ENCODE results near the gene LRRC26.

Gene LRRC26

GRCh38 chr9:137199411-137200121 lies 29.7 kb upstream of the LRRC26 start:
- DNase-seq (ENCODE audit: low spot score) = no peak

- peak; percentile 82 for DNase-seq (ENCODE audit: low spot score)
Measured at GRCh38 chr9:137198902-137199283, 29.0 kb upstream of the LRRC26 start.

DNA sequence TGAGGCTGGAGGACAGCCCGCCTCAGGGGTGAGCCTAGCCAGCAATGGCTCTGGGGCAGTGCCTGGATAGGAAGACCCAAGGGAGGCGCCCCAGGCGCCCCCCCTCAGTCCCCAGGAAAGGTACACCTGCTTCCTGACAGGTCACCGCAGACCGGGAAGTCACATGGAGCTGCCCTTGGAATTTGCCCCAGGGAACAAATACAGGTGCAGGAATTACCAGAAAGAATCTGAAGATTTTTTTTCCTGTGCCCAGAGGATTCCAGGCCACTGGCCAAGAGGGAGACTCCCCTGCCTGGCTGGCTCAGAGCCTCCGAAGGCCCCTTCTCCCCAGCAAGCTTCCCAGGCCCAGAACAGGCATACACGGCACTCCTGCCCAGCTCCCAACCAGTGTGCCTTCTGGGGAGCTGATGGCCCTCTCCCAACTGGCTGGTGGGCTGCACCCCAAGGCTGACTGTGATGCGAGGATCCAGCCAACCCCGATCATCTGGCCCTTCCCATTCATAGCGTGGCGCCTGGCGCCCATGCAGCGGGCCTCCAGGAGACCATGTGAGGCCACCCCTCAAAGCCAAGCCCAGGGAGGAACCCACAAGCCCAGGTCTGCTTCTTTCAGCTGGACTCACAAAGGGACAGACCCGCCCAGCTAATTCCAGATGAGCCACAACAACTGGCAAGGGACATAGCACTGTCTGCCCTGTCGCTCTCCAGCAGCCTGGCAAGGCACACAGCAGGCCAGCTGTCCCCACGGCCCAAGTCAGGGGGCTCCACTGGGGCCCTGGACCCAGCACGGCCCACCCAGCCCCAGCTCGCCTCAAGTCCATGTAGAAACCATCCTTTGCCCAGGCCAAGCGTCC lies 28.4 kb upstream of the LRRC26 start:
- DNase-seq (ENCODE audit: low spot score) = peak; percentile 53

DNA sequence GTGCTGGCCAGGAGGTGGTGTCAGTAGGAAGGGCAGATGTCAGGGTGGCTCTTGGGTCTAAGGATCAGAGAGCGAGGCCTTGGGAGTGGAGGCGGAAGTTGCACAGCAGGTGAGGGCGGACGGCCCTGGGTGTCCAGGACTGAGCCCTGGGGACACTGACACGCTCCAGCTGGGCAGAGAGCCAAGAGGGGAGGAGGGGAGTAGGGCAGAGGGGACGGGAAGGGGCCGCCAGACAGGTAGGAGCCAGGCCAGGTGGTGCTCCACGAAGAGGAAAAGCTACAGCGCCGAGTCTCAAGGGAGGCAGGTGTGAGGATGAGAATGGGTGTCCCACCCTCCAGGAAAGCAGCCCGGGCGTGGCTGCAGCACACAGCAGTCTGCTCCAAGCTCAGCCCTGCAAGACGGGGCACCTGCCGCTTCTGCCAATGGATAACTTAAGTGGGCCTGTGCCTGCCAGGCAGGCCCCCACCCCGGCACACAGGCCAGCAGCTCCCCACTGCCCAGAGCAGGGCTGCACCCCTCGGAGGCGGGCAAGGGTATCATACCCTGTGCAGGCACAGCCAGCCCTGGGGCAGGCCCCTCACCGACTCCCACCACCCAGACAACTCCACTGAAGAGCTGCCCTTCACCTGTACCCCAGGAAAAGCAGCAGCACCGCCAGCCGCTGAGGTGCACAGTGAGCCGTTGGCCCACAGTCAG lies 25.8 kb upstream of the LRRC26 start:
- no peak for DNase-seq (ENCODE audit: low spot score)

- DNase-seq (ENCODE audit: low spot score) = no peak
Measured at GRCh38 chr9:137194909-137195308, 25.1 kb upstream of the LRRC26 start.

GRCh38 chr9:137194388-137194787 lies 24.5 kb upstream of the LRRC26 start:
- DNase-seq (ENCODE audit: low spot score) = no peak

- DNase-seq (ENCODE audit: low spot score) = no peak
Measured at GRCh38 chr9:137193771-137194170, 23.9 kb upstream of the LRRC26 start.

- no peak for DNase-seq (ENCODE audit: low spot score)
Measured at GRCh38 chr9:137192859-137193258, 23.0 kb upstream of the LRRC26 start.

DNA sequence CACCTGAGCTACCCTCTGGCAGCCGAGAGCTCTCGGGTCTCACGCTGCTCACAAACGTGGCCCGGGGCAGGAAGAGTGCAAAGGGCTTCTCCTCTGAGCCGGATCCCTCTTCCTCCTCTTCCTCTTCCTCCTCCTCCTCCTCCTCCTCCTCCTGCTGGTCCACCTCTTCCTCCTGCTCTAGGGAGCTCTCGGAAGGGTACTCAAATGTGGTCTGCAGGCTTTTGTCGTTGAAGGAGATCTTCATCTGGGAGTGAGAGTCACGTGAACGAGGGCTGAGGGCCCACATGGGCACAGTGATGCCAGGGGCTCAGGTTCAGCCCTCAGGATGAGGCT lies 22.6 kb upstream of the LRRC26 start:
- DNase-seq (ENCODE audit: low spot score) = no peak

DNA sequence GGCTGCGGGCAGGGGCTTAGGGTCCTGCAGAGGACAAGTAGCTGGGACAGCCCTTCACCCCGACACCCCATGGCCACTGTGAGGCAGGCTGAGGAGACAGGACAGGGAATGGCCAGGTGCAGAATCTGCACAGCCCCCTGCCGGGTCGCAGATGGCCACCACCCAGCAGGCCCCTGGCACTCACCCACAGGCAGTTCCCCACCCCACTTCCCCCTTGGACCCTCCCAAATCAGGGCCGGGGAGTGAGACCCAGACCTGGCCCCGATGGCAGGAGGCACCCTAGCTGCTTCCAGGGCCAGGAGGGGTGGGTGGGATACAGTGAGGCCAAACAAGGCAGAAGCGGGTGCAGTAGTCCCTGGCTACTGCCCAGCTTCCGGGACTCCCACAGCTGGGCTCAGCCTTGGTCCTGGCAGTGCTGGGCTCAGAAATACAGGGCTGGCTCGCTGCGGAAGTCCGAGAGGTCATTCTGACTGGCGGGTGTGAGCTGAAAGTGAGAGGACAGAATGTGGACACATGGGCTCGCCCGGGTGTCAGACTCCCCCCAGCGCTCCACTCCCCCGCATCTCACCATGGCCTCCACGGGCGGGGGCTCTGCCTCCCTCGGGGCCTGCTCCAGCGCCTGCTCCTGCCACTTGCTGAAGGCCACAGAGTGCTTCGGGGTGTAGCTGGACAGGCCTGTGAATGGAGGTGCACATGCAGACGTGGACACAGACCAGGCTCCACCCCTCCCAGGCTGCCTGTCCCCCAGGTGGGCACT lies 22.0 kb upstream of the LRRC26 start:
- DNase-seq (ENCODE audit: low spot score) = peak; percentile 33

DNA sequence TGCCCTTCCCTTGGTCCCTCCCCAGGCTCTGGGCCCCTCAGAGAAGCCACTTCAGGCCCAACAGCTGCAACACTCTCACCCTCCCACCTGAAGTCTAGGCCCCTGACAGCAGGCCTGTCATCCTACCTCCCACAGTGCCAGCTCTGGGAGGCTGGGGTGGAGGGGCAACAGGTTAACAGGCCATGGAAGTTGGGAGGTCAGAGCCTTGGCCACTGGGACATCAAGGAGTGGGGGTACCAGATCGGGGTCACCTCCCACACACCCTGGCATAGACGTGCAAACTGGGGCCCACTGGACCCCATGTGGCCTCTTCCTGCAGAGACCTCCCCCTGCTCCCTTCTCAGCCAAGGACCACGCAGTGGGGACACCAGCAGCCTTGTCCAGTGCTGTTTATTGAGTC lies 21.4 kb upstream of the LRRC26 start:
- no peak for DNase-seq (ENCODE audit: low spot score)

DNA sequence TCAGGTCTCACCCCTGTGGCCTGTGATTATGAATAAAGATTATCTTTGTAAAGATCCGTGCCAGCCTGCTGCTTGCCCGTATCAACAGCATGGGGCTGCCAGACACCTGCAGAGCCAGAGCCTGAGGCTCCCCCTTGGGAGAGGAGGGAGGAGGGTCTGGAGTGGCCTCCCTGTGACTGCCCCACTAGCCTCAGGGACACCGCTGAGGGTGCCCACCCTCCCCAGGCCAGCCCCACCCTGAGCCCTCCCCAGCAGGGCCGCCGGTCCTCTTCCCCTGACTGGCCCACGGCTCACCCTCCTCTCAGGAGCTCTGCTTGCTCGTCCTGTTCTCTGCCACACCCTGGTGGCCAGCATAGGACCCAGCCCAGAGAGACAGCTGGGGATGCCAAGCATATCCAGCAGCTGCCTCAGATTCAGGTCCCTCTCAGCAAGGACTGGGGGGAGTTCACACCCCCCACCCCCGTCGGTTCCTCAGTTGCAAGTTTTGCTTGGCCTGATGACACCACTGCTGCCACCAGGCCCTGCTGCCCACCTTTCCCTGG lies 20.5 kb upstream of the LRRC26 start:
- no peak for DNase-seq (ENCODE audit: low spot score)

GRCh38 chr9:137189297-137190295 lies 19.7 kb upstream of the LRRC26 start:
- no peak for DNase-seq (ENCODE audit: low spot score)

DNA sequence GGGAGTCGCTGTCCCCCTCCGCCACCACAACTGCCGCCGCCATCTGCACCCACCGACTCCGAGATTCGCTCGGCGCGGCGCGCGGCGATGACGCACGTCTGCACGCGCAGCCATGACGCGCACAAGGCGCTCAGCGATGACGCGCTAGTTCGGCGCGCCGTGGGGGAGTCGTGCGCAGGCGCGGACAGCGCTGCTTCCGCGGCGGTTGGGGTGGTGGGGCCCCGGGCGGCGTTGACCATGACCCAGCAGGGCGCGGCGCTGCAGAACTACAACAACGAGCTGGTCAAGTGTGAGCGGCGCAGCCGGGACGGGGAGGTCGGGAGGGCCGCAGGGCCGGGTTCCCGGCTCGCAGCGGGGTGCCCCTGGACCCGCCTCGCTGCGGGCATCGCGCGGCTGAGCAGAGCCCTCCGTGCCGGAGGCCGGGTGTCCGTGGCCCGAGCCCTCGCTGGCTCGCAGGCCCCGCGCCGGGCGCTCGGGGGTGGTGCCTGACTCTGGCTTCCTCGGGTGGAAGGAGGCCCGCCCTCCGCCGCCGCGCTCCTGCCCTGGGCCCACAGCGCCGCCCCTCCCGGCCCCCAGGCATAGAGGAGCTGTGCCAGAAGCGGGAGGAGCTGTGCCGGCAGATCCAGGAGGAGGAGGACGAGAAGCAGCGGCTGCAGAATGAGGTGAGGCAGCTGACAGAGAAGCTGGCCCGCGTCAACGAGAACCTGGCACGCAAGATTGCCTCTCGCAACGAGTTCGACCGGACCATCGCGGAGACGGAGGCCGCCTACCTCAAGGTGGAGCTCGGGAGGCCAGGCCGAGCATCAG lies 18.8 kb upstream of the LRRC26 start, which contains the start of the genes ANAPC2 and SSNA1:
Gene ANAPC2 (minus strand): TSS at position 71 of the 807 bp plus-strand sequence. CDS start 28 bp downstream, at position 43.
Gene SSNA1 (plus strand): TSS at position 187 of the 807 bp plus-strand sequence. CDS start 51 bp downstream, at position 238.
- DNase-seq (ENCODE audit: low spot score) = peak; percentile 85

DNA sequence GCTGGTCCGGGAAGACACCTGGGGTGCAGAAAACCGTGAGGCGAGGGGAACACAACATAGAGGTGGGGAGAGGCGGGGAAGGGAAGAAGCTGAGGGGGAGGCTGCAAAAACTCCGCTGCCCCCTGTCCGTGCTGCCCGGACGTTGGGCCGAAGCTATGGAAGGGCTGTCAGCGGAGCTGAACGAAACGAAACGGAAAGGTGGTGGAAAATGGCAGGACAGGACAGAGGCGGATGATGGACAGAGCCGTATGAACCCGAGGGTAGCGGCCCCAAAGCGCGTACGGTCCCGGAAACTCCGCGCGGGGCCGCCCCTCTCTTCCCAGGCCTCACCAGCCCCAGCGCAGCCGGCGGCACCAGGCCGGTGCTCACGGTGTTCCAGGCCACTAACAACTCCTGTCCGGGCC lies 18.2 kb upstream of the LRRC26 start:
- DNase-seq (ENCODE audit: low spot score) = no peak

DNA sequence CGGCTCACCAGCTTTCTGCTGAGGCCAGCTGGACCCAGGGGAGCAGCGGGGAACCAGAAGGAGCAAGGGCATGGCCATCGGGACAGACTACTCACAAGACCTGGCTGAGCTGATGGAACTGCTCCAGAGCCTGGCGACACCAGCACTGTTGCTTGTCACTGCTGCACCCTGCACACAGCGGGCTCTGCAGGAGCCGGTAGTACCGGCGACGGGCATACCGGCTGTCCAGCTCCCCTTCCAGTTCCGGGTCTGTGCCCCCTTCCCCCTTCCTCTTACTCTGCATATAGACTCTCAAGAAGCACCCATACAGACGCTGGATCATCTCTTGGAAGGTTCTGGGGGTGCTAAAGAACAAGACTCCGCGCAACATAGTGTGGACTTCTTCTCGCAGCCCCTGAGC lies 17.5 kb upstream of the LRRC26 start:
- no peak for DNase-seq (ENCODE audit: low spot score)

GRCh38 chr9:137186385-137186784 lies 16.5 kb upstream of the LRRC26 start:
- no peak for DNase-seq (ENCODE audit: low spot score)

DNA sequence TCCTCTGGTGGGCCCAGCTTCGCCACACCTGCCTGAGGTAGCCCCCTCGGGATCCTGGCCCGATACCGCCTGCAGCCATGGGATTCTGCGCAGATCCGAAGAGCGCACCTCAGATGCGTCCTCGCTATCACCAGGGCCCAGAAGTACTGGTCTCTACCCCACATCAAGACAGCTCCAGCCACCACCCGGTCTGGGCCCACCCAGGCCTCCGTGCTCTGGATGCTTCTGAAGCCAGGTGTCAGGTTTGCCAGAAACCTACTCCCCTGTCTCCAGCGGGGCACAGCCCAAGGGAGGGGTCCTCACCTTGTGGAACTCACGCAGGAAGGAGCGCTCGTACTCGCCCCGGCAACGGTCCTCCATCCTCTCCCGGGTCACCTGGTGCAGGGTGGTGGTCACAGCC lies 16.1 kb upstream of the LRRC26 start:
- no peak for DNase-seq (ENCODE audit: low spot score)

DNA sequence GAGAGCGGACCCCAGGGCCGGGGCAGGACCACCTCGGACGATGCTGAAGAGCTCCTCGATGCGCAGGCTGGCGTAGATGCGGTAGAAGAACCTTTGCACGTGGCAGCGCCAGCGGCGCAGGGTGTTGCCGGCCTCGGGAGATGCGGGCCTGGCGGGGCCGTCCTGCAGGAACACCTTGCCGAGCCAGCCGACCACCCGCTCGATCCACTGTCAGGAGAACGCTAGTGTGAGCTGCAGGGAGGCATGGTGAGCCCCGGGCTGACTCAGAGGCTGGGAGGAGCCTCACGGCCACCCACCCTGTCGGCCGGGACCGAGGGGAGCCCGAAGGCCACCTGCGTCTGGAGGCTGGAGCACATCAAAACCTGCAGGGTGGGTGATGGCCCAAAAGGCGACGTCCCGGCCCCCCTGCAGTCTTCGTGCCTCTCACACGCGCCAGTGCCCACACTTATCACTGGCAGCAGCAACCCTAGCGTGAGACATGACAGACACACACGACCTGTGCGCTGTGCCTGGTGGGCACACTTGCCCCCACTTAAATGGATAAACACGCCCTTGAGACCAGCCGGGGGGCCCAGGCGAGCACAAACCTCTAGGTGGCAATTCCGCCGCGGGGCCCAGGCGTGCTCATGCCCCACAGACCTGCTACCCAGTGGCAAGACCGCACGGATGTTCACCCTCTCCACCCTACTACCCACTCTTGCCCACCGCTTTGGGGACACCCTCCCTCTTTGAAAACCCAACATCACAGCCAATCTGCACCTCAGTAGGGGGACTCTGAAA lies 15.2 kb upstream of the LRRC26 start:
- no peak for DNase-seq (ENCODE audit: low spot score)
